Loucy (cell line): ENCODE measurements around the gene SNU13.
"Not testable (repeated sequence)": the region's sequence is repeated elsewhere in the genome, so short reads cannot be mapped to it uniquely, and the experiment has no call there.

ENCODE experiments used
- H2AFZ ChIP-seq: fragments of 200-600 bp; sonication (generic); 2 replicates; pipeline ENCODE4 v1.6.0; 2016; ENCODE audit warnings: antibody characterized with exemption, mild to moderate bottlenecking, low read length, moderate library complexity
- H3F3A ChIP-seq: fragments of 200-600 bp; 2 replicates; pipeline ENCODE4 v1.6.0; 2016; ENCODE audit warnings: antibody characterized with exemption, low read depth, mild to moderate bottlenecking
- H3K27me3 ChIP-seq: fragments of 200-600 bp; sonication (generic); 2 replicates; pipeline ENCODE4 v1.6.1; 2014; ENCODE audit warnings: low read length, mild to moderate bottlenecking; ENCODE audit not compliant: insufficient read depth, poor library complexity, severe bottlenecking
- H3K36me3 ChIP-seq: fragments of 200-600 bp; sonication (generic); 2 replicates; pipeline ENCODE4 v1.6.1; 2016; ENCODE audit warnings: low read length; ENCODE audit not compliant: insufficient read depth
- H3K4me1 ChIP-seq: fragments of 200-600 bp; sonication (generic); 2 replicates; pipeline ENCODE4 v1.5.1; 2014; ENCODE audit warnings: low read length, mild to moderate bottlenecking; ENCODE audit not compliant: insufficient read depth, poor library complexity, severe bottlenecking
- H3K4me2 ChIP-seq: fragments of 200-600 bp; sonication (generic); 2 replicates; pipeline ENCODE4 v1.6.0; 2014; ENCODE audit warnings: antibody characterized with exemption, low read length, low read depth, mild to moderate bottlenecking; ENCODE audit not compliant: poor library complexity, severe bottlenecking
- H3K4me3 ChIP-seq: fragments of 200-600 bp; sonication (generic); 2 replicates; pipeline ENCODE4 v1.5.1; 2014; ENCODE audit warnings: low read length, mild to moderate bottlenecking, mixed read lengths; ENCODE audit not compliant: poor library complexity, severe bottlenecking
- H3K79me2 ChIP-seq: fragments of 200-600 bp; sonication (generic); 2 replicates; pipeline ENCODE4 v1.6.1; 2014; ENCODE audit warnings: low read length; ENCODE audit not compliant: insufficient read depth
- H3K9ac ChIP-seq: fragments of 200-600 bp; sonication (generic); 2 replicates; pipeline ENCODE4 v1.6.0; 2014; ENCODE audit warnings: mild to moderate bottlenecking, low read depth, low read length, moderate library complexity; ENCODE audit not compliant: poor library complexity, severe bottlenecking
- H3K9me2 ChIP-seq: fragments of 200-600 bp; sonication (generic); replicated peaks from 2 replicates; pipeline ENCODE4 v1.6.1; 2016; ENCODE audit warnings: low read depth, low read length, mixed read lengths
- H3K9me3 ChIP-seq: fragments of 200-600 bp; sonication (generic); 2 replicates; pipeline ENCODE4 v1.6.1; 2014; ENCODE audit warnings: mild to moderate bottlenecking, antibody characterized with exemption, low read length, low read depth; ENCODE audit not compliant: insufficient read depth
- H4K20me1 ChIP-seq: fragments of 200-600 bp; sonication (generic); 2 replicates; pipeline ENCODE4 v1.6.0; 2014; ENCODE audit warnings: antibody characterized with exemption, low read length, mild to moderate bottlenecking; ENCODE audit not compliant: insufficient read depth, poor library complexity, severe bottlenecking
- EZH2phosphoT487 ChIP-seq: fragments of 200-600 bp; IDR thresholded peaks from 2 replicates; pipeline ENCODE4 v1.6.1; 2018; ENCODE audit warnings: antibody characterized with exemption, mild to moderate bottlenecking, moderate library complexity, borderline replicate concordance
- TF ChIP-seq, protein P1 (sequence below): fragments of 200-600 bp; sonication (generic); conservative IDR thresholded peaks from 2 replicates; pipeline ENCODE4 v1.5.1; 2014; ENCODE audit warnings: mild to moderate bottlenecking, antibody characterized with exemption, low read length

Gene SNU13

DNA sequence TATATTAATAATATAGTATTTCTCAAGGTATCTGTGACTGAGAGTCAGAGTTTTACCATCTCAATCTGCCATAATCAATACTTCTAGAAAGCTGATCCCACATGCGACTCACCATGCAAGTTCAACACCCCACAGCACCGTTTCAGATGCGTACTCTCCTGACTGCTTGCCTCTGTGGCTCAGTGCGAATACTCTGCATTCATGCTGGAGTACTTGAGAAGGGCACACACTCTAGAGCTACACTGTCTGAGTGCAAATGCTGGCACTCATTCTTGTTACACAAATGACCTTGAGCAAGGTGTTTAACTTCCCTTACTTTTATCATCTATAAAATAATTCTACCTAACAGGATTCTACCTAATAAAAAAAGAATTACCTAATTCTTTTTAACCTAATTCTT is 12.5 kb downstream of the SNU13 start:
- H4K20me1 ChIP-seq, result peaks cover 18% of the 10 kb centered on the region
- H3K4me3 ChIP-seq, result no peak overlapping the region
- no peak overlapping the region for H2AFZ ChIP-seq
- no peaks in the 10 kb centered on the region for H3K4me1 ChIP-seq
- H3K36me3 ChIP-seq, result peaks cover 65% of the 10 kb centered on the region; the same call in 1 of the 2 replicates
- no peaks in the 10 kb centered on the region for H3K9me3 ChIP-seq
- no peak overlapping the region for H3K4me2 ChIP-seq
- peaks cover 37% of the 10 kb centered on the region for H3K79me2 ChIP-seq
- H3K9ac ChIP-seq, result no peak overlapping the region
- TF ChIP-seq EZH2phosphoT487, result no peak
- TF ChIP-seq, protein P1, sequence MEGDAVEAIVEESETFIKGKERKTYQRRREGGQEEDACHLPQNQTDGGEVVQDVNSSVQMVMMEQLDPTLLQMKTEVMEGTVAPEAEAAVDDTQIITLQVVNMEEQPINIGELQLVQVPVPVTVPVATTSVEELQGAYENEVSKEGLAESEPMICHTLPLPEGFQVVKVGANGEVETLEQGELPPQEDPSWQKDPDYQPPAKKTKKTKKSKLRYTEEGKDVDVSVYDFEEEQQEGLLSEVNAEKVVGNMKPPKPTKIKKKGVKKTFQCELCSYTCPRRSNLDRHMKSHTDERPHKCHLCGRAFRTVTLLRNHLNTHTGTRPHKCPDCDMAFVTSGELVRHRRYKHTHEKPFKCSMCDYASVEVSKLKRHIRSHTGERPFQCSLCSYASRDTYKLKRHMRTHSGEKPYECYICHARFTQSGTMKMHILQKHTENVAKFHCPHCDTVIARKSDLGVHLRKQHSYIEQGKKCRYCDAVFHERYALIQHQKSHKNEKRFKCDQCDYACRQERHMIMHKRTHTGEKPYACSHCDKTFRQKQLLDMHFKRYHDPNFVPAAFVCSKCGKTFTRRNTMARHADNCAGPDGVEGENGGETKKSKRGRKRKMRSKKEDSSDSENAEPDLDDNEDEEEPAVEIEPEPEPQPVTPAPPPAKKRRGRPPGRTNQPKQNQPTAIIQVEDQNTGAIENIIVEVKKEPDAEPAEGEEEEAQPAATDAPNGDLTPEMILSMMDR, result no peak
- no peaks in the 10 kb centered on the region for H3K27me3 ChIP-seq
- H3K9me2 ChIP-seq, result no peaks in the 10 kb centered on the region
- no peaks in the 10 kb centered on the region for H3F3A ChIP-seq

DNA sequence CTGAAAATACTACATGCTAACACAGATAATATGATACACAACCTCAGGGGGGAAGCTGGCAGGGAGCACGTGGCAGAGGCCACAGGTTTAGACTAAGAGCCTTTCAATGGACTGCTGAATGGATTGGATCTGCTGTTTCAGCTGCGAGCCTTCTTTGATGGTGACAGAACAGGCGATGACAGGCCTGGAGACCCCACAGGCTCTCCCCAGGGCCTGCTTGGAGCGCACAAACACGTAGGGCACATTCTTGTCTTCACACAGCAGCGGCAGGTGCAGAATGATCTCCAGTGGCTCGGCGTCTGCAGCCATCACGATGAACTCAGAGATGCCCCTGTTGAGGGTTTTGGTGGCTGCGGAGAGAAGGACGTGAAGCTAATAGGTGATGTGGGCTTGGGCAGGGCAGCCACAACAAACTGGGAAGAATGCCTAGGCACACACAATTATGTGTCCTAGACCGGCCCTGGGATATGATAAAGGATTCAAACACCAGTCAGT is 13.8 kb downstream of the SNU13 start:
- Histone ChIP-seq H3K9ac (no peak overlapping the region), H3K4me2 (no peak overlapping the region), H4K20me1 (peaks cover 7% of the 10 kb centered on the region), H3K9me3 (no peaks in the 10 kb centered on the region), H3K36me3 (peaks cover 55% of the 10 kb centered on the region; the same call in 1 of the 2 replicates), H3K4me1 (no peaks in the 10 kb centered on the region), H3K4me3 (no peak overlapping the region), H2AFZ (no peak overlapping the region), H3K27me3 (no peaks in the 10 kb centered on the region), H3K79me2 (peaks cover 25% of the 10 kb centered on the region; the same call in 1 of the 2 replicates), H3K9me2 (no peaks in the 10 kb centered on the region), H3F3A (no peaks in the 10 kb centered on the region)
- TF ChIP-seq, protein P1, result no peak
- no peak for TF ChIP-seq EZH2phosphoT487

DNA sequence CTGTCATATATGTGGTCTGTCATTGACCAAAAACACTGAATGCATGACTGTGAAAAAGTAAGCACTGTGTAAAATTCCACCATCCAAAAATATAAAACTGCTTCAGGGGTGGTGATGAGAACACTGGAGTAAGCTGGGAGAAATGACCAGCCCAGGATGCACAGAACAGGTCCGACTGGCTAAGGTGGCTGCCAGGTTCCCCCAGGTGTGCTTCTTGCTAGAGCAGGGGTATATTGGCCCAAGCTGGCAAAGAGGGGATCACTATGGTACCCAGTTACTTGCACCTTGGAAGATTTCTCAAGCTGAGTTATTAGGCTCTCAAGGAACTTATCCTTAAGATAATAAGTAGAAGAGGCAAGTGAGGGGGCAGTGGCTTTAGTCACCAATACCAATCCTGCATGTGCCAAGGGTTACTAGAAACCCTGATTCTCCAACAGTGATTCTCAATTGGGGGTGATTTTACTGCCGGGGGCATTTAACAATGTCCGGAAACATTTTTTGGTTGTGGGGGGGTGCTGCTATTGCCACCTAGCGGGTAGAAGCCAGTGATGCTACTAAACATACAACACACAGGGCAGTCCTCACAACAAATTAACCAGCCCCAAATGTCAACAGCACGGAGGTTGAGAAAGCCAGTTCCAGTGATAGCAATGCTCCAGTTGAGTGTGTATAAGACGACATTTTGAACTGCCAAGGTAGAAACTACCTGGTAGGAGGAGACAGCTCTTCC is 15.7 kb downstream of the SNU13 start:
- Histone ChIP-seq H4K20me1 (peaks cover 7% of the 10 kb centered on the region), H3K27me3 (no peaks in the 10 kb centered on the region), H3F3A (no peaks in the 10 kb centered on the region), H3K4me1 (no peaks in the 10 kb centered on the region), H3K9me2 (no peaks in the 10 kb centered on the region), H3K79me2 (peaks cover 15% of the 10 kb centered on the region; the same call in 1 of the 2 replicates), H2AFZ (no peak overlapping the region), H3K9ac (no peak overlapping the region), H3K4me2 (no peak overlapping the region), H3K4me3 (no peak overlapping the region), H3K36me3 (peaks cover 42% of the 10 kb centered on the region; the same call in 1 of the 2 replicates), H3K9me3 (no peaks in the 10 kb centered on the region)
- TF ChIP-seq EZH2phosphoT487, result no peak
- TF ChIP-seq, protein P1, result no peak

DNA sequence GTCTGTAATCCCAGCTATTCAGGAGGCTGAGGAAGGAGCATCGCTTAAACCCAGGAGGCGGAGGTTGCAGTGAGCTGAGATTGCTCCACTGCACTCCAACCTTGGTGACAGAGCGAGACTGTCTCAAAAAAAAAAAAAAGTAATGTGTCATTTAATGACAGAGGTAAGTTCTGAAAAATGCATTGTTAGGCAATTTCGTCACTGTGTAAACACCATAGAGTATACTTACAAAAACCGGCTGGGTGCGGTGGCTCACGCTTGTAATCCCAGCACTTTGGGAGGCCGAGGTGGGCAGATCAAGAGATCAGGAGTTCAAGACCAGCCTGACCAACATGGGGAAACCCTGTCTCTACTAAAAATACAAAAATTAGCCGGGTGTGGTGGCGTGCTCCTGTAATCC is 16.6 kb downstream of the SNU13 start:
- peaks cover 11% of the 10 kb centered on the region; the same call in 1 of the 2 replicates for H3K79me2 ChIP-seq
- H3K9me3 ChIP-seq, H3F3A ChIP-seq, H4K20me1 ChIP-seq, H3K4me3 ChIP-seq, H3K4me2 ChIP-seq, H2AFZ ChIP-seq, H3K9ac ChIP-seq, H3K27me3 ChIP-seq, H3K9me2 ChIP-seq, H3K4me1 ChIP-seq: not testable (repeated sequence)
- peaks cover 35% of the 10 kb centered on the region; the same call in 1 of the 2 replicates for H3K36me3 ChIP-seq
